GM21723 (cell line): ENCODE results near the gene ANAPC4.
"Not testable (repeated sequence)": the region's sequence is repeated elsewhere in the genome, so short reads cannot be mapped to it uniquely, and the experiment has no call there.

Source experiments
- ATAC-seq: cut with Tn5 transposase; IDR thresholded peaks from one replicate; pipeline ENCODE4 v1.9.1; 2021; ENCODE audit warnings: mild to moderate bottlenecking, moderate library complexity; ENCODE audit not compliant: unreplicated experiment

Gene ANAPC4

GRCh38 chr4:25376754-25377571, at the start of gene ANAPC4:
ANAPC4 (plus strand) TSS chr4:25377263; CDS start chr4:25377428, 165 bp downstream.
- ATAC-seq: peak; percentile 97

GRCh38 chr4:25328463-25328862, 48.6 kb upstream of the ANAPC4 start:
- not testable (repeated sequence) for ATAC-seq

- ATAC-seq: no peak
These were observed 46.7 kb upstream of the ANAPC4 start for GRCh38 chr4:25330335-25330734.

GRCh38 chr4:25330905-25331808, 45.9 kb upstream of the ANAPC4 start:
- peak; percentile 91 for ATAC-seq

GRCh38 chr4:25343671-25344070, 33.4 kb upstream of the ANAPC4 start:
- ATAC-seq: no peak

GRCh38 chr4:25345744-25346143, 31.3 kb upstream of the ANAPC4 start:
- ATAC-seq: no peak

- peak; percentile 78 for ATAC-seq
These were observed 30.1 kb upstream of the ANAPC4 start for GRCh38 chr4:25346913-25347312.

- no peak for ATAC-seq
These were observed 29.6 kb upstream of the ANAPC4 start for GRCh38 chr4:25347473-25347872.

GRCh38 chr4:25347971-25348370, 29.1 kb upstream of the ANAPC4 start:
- ATAC-seq: no peak

GRCh38 chr4:25350561-25350960, 26.5 kb upstream of the ANAPC4 start:
- no peak for ATAC-seq

- ATAC-seq: no peak
These were observed 25.2 kb upstream of the ANAPC4 start for GRCh38 chr4:25351777-25352416.

GRCh38 chr4:25356068-25356467, 21.0 kb upstream of the ANAPC4 start:
- no peak for ATAC-seq

GRCh38 chr4:25358515-25359275, 18.4 kb upstream of the ANAPC4 start:
- no peak for ATAC-seq

- ATAC-seq: no peak
These were observed 15.8 kb upstream of the ANAPC4 start for GRCh38 chr4:25361253-25361652.

GRCh38 chr4:25367004-25367621, 9.9 kb upstream of the ANAPC4 start:
- no peak for ATAC-seq

- ATAC-seq: no peak
These were observed 9.2 kb upstream of the ANAPC4 start for GRCh38 chr4:25367877-25368276.

- ATAC-seq: no peak
These were observed 8.7 kb upstream of the ANAPC4 start for GRCh38 chr4:25368315-25368714.

- ATAC-seq: no peak
These were observed 6.8 kb upstream of the ANAPC4 start for GRCh38 chr4:25370242-25370641.

- not testable (repeated sequence) for ATAC-seq
These were observed 4.5 kb upstream of the ANAPC4 start for GRCh38 chr4:25372549-25372948.
